PC-3 (cell line): Measurements from ENCODE around the gene PRR15L. TPM values are rescaled to one million over a fixed set of nuclear protein-coding genes. Genes with fewer than 3 reads are reported as not detected.

ENCODE experiments used
- ATAC-seq: fragments of 200-7000 bp; cut with Tn5 transposase; 2 replicates; pipeline ENCODE4 v1.9.1; 2020; ENCODE audit warnings: mild to moderate bottlenecking, moderate library complexity
- BruUV-seq: library from RNA; stranded (reverse); fragments of 400-500 nt; replicated peaks from 2 replicates; lab custom pipeline; 2021; lab: Mats Ljungman, UMichigan
- CTCF ChIA-PET: fragments of 300-600 bp; sonication (Branson Sonifier 250); formaldehyde crosslinking; loops from one replicate; lab custom pipeline; 2022; ENCODE audit warnings: antibody characterized with exemption; lab: Charles Lee
- POLR2A ChIA-PET: fragments of 300-600 bp; sonication (Branson Sonifier 250); formaldehyde crosslinking; loops from one replicate; lab custom pipeline; 2022; ENCODE audit warnings: antibody characterized with exemption; ENCODE audit not compliant: unreplicated experiment; lab: Charles Lee
- DNase-seq: peaks from one replicate; pipeline ENCODE4 v3.0.0-alpha.2; 2015
- H2AFZ ChIP-seq: fragments of 300-600 bp; sonication (generic); 2 replicates; pipeline ENCODE4 v1.6.0; 2016; ENCODE audit warnings: antibody characterized with exemption, low read length
- H3F3A ChIP-seq: fragments of 300-600 bp; sonication (generic); one replicate; pipeline ENCODE4 v1.6.0; 2017; ENCODE audit warnings: antibody characterized with exemption, low read length, control low read depth, mild to moderate bottlenecking; ENCODE audit not compliant: unreplicated experiment
- H3K27ac ChIP-seq: fragments of 300-600 bp; sonication (generic); 2 replicates; pipeline ENCODE4 v1.5.1; 2016; ENCODE audit warnings: mild to moderate bottlenecking, low read length
- H3K27me3 ChIP-seq: fragments of 300-600 bp; sonication (generic); 2 replicates; pipeline ENCODE4 v1.6.1; 2016; ENCODE audit warnings: low read length, mixed read lengths
- H3K36me3 ChIP-seq: fragments of 300-600 bp; sonication (generic); 2 replicates; pipeline ENCODE4 v1.6.1; 2016; ENCODE audit warnings: low read depth, mixed run types, low read length, mixed read lengths
- H3K4me1 ChIP-seq: fragments of 300-600 bp; sonication (generic); 2 replicates; pipeline ENCODE4 v1.5.1; 2016; ENCODE audit warnings: low read length; ENCODE audit not compliant: insufficient read depth
- H3K4me2 ChIP-seq: fragments of 300-600 bp; sonication (generic); 2 replicates; pipeline ENCODE4 v1.6.0; 2016; ENCODE audit warnings: low read length
- H3K4me3 ChIP-seq: fragments of 300-600 bp; sonication (generic); 2 replicates; pipeline ENCODE4 v1.5.1; 2016; ENCODE audit warnings: mild to moderate bottlenecking, low read length, mixed read lengths
- H3K79me2 ChIP-seq: fragments of 300-600 bp; sonication (generic); 2 replicates; pipeline ENCODE4 v1.6.1; 2017; ENCODE audit warnings: low read length, mixed read lengths
- H3K9ac ChIP-seq: fragments of 300-600 bp; sonication (generic); 2 replicates; pipeline ENCODE4 v1.6.0; 2016; ENCODE audit warnings: mild to moderate bottlenecking, low read length
- H3K9me2 ChIP-seq: fragments of 300-600 bp; sonication (generic); replicated peaks from 2 replicates; pipeline ENCODE4 v1.6.1; 2016; ENCODE audit warnings: mixed run types, low read length, mixed read lengths
- H3K9me3 ChIP-seq: fragments of 300-600 bp; sonication (generic); 2 replicates; pipeline ENCODE4 v1.6.1; 2016; ENCODE audit warnings: low read length, mixed read lengths
- H4K20me1 ChIP-seq: fragments of 300-600 bp; sonication (generic); 2 replicates; pipeline ENCODE4 v1.6.1; 2016; ENCODE audit warnings: low read length, mixed read lengths
- EZH2 ChIP-seq: fragments of 300-600 bp; sonication (generic); IDR thresholded peaks from one replicate; pipeline ENCODE4 v1.6.1; 2017; ENCODE audit warnings: antibody characterized with exemption, mild to moderate bottlenecking, low read length; ENCODE audit not compliant: unreplicated experiment
- EZH2phosphoT487 ChIP-seq: fragments of 300-600 bp; sonication (generic); IDR thresholded peaks from 2 replicates; pipeline ENCODE4 v1.6.1; 2018; ENCODE audit warnings: mild to moderate bottlenecking, antibody characterized with exemption, low read length, borderline replicate concordance
- intact Hi-C: fragments of 100-400 bp; cut with micrococcal nuclease; formaldehyde crosslinking; loops from 2 replicates; pipeline ENCODE4 v1.9.0; 2023
- total RNA-seq: library from RNA; depleted of rRNA; stranded (reverse); fragments of >200 nt; gene quantifications from 2 replicates; pipeline ENCODE4 v1.2.3, GENCODE V29; 2014
- TF ChIP-seq, protein P1 (sequence below): fragments of 300-600 bp; sonication (generic); conservative IDR thresholded peaks from 2 replicates; pipeline ENCODE4 v1.5.1; 2017; ENCODE audit warnings: antibody characterized with exemption, low read depth, mild to moderate bottlenecking, low read length

Gene PRR15L
- total RNA-seq, 1 experiment from 2014 or later: 6.0 TPM

DNA sequence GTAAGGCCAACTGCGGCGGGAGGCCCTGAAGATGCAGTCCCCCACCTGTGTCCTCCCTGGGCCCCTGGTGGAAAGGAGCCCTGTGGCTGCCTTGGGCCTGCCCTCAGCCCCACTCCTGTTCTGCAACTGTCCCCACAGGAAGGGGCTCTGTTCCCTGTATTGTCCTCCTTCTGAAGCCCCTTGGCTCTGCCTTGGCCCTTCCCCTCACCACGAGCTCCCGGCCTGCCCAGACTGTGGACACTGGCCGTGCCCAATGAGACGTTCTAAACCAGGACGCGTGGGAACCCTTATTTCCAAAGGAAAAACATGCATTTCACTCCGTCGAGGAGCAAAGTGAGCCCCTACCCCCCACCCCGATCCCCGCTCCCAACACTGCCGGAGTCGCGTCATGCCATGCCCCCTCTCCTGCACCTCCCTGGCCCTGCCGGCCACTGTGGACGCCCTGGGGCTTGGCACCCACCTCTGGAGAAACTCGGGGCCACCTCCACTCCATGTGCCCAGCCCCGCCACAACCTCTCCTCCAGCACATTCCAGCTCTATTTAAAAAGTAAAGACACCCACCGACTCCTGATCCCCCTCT, 29.8 kb downstream of the PRR15L start:
- intact Hi-C loops: no loop called here
- ChIA-PET POLR2A (no interaction called here), CTCF (interaction anchor here (0.6 kb wide), 1 partner anchor 32 kb away, joined by 5 read pairs; no protein-coding TSS in a partner anchor)
- BruUV-seq: no TSS peak
- TF ChIP-seq EZH2phosphoT487 (no peak), EZH2 (no peak)
- TF ChIP-seq, protein P1, sequence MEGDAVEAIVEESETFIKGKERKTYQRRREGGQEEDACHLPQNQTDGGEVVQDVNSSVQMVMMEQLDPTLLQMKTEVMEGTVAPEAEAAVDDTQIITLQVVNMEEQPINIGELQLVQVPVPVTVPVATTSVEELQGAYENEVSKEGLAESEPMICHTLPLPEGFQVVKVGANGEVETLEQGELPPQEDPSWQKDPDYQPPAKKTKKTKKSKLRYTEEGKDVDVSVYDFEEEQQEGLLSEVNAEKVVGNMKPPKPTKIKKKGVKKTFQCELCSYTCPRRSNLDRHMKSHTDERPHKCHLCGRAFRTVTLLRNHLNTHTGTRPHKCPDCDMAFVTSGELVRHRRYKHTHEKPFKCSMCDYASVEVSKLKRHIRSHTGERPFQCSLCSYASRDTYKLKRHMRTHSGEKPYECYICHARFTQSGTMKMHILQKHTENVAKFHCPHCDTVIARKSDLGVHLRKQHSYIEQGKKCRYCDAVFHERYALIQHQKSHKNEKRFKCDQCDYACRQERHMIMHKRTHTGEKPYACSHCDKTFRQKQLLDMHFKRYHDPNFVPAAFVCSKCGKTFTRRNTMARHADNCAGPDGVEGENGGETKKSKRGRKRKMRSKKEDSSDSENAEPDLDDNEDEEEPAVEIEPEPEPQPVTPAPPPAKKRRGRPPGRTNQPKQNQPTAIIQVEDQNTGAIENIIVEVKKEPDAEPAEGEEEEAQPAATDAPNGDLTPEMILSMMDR: no peak
- H3K9ac ChIP-seq: no peak overlapping the region
- H3K4me3 ChIP-seq: no peak overlapping the region
- H3K27me3 ChIP-seq: no peaks in the 10 kb centered on the region
- H3K4me2 ChIP-seq: no peak overlapping the region
- DNase-seq (no peak), ATAC-seq (no peak)
- H3K4me1 ChIP-seq: no peaks in the 10 kb centered on the region
- no peaks in the 10 kb centered on the region for H3K79me2 ChIP-seq
- no peaks in the 10 kb centered on the region for H3K9me3 ChIP-seq
- H3K9me2 ChIP-seq: no peaks in the 10 kb centered on the region
- no peak overlapping the region for H3K27ac ChIP-seq
- peaks cover 6% of the 10 kb centered on the region; the same call in 1 of the 2 replicates for H3K36me3 ChIP-seq
- no peaks in the 10 kb centered on the region for H4K20me1 ChIP-seq
- H3F3A ChIP-seq: no peaks in the 10 kb centered on the region
- no peak overlapping the region for H2AFZ ChIP-seq

DNA sequence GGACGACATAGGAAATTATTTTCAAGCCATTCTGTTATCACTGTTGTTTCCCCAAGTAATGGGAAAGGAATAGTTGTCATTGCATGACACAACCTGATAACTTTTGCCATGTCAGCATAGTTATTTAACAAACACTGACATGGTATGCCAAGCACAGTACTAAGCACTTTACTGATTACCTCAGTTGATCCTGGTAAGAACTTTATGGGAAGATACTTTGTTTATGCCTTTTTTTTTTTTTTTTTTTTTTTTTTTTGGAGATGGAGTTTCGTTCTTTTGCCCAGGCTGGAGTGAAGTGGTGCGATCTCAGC, 32.0 kb downstream of the PRR15L start:
- BruUV-seq: no TSS peak
- ATAC-seq (no peak), DNase-seq (no peak)
- H3K4me3 ChIP-seq: no peak overlapping the region
- intact Hi-C loops: no loop called here
- H4K20me1 ChIP-seq: no peaks in the 10 kb centered on the region
- TF ChIP-seq EZH2: no peak
- TF ChIP-seq, protein P1: no peak
- no peak for TF ChIP-seq EZH2phosphoT487
- no peak overlapping the region for H3K4me2 ChIP-seq
- H3F3A ChIP-seq: no peaks in the 10 kb centered on the region
- no peak overlapping the region for H2AFZ ChIP-seq
- no peaks in the 10 kb centered on the region for H3K4me1 ChIP-seq
- H3K27ac ChIP-seq: no peak overlapping the region
- H3K9me3 ChIP-seq: no peaks in the 10 kb centered on the region
- no peaks in the 10 kb centered on the region for H3K9me2 ChIP-seq
- POLR2A ChIA-PET: no interaction called here
- no peak overlapping the region for H3K9ac ChIP-seq
- CTCF ChIA-PET: no interaction called here
- H3K79me2 ChIP-seq: no peaks in the 10 kb centered on the region
- no peaks in the 10 kb centered on the region for H3K27me3 ChIP-seq
- peaks cover 6% of the 10 kb centered on the region; the same call in 1 of the 2 replicates for H3K36me3 ChIP-seq
